Measurements from ENCODE around the gene HOXC11. TPM values are rescaled to one million over a fixed set of nuclear protein-coding genes. Genes with fewer than 3 reads are reported as not detected.
A peak's percentile ranks its signal among the peaks of the same experiment; 100 is the strongest.

HOXC11 gene
- total RNA-seq, 4 donors from 2014 or later: not detected

DNA sequence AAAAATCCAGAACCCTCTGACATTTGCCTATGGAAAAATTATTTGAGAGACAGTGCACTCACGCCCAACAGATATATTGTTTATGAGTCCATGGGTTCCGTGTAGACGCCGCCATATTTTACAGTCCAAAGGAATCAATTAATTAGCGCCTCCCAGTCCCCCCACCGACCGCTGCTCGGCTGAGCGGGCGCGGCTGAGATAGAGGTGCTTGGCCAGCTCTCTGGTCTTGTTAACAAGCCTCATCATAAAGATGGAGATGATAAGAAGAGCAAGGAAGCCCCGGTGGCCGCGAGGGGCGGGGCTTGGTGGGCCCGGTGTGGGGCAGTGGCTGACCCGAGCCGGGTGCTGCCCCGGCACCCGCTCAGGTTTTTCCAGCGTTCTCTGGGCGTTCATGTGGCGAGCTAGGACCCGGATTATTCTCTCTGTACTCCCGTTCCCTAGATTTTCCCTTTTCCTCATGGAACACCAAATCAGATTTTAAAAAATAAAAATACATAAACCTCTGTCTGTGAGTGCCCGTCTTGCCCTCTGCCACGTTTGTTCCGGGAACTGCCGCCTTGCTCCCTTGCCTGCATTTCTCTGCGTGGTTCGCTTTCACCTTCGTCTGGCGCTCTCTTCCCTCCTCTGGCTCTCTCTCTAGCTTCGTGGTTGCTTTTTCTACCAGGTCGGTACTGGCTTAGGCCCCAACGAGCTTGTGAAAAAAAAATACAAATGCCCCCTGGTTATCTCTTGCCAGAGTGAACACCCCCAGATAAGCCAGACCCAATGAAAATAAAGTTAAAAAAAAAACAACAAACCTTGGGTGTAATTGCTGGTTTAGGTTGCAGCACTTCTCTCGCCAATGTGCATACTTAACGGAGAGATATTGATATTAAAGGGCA, 9.3 kb upstream of the HOXC11 start:
- Histone ChIP-seq H3K36me3 (no peaks in the 10 kb centered on the region), H3K9me3 (no peaks in the 10 kb centered on the region), H3K27me3 (peaks cover 39 to 100% (median 86%) of the 10 kb centered on the region in 4 donors), H3K4me3 (no peak overlapping the region), H3K4me1 (peaks cover 0 to 44% (median 15%) of the 10 kb centered on the region in 3 donors), H3K27ac (no peak overlapping the region)
- 22 to 29% methylated on average over 27 to 35 of the region's 38 CpGs for whole genome bisulfite sequencing, 2 donors
- intact Hi-C loops (cut with DNase I): no loop called here
- DNase-seq: no peak
- TF ChIP-seq POLR2A (IDR thresholded peaks at IDR 0.05): no peak
- TF ChIP-seq, protein P1, sequence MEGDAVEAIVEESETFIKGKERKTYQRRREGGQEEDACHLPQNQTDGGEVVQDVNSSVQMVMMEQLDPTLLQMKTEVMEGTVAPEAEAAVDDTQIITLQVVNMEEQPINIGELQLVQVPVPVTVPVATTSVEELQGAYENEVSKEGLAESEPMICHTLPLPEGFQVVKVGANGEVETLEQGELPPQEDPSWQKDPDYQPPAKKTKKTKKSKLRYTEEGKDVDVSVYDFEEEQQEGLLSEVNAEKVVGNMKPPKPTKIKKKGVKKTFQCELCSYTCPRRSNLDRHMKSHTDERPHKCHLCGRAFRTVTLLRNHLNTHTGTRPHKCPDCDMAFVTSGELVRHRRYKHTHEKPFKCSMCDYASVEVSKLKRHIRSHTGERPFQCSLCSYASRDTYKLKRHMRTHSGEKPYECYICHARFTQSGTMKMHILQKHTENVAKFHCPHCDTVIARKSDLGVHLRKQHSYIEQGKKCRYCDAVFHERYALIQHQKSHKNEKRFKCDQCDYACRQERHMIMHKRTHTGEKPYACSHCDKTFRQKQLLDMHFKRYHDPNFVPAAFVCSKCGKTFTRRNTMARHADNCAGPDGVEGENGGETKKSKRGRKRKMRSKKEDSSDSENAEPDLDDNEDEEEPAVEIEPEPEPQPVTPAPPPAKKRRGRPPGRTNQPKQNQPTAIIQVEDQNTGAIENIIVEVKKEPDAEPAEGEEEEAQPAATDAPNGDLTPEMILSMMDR (IDR thresholded peaks at IDR 0.05): no peak

DNA sequence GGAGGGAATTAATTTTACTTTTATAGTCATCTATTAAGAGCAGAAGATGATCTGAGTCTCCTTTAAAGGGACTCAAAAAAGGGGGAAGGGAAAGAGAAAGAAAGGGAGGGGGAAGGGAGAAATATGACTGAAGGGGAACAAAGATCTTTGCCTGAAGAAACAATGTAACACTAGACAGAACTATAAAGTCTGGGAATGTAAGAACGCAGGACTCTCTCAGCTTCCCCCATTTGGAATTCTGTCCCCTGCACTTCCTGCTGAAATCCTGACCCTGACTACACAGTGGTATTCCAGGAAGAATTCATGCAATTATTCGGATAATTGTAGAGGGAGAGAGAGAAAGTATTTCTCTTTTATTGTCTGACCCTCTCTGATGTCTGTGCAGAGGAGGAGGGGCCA, 8.6 kb upstream of the HOXC11 start:
- H3K27ac ChIP-seq: no peak overlapping the region
- H3K4me3 ChIP-seq: no peak overlapping the region
- H3K9me3 ChIP-seq: no peaks in the 10 kb centered on the region
- DNase-seq: no peak
- H3K36me3 ChIP-seq: no peaks in the 10 kb centered on the region
- peaks cover 0 to 44% (median 15%) of the 10 kb centered on the region in 3 donors for H3K4me1 ChIP-seq
- WGBS, 2 donors: 2 to 18% methylated on average over 2 of the region's 2 CpGs
- TF ChIP-seq POLR2A (IDR thresholded peaks at IDR 0.05): no peak
- TF ChIP-seq, protein P1 (IDR thresholded peaks at IDR 0.05): no peak
- H3K27me3 ChIP-seq: peaks cover 39 to 100% (median 87%) of the 10 kb centered on the region in 4 donors
- intact Hi-C loops (cut with DNase I): no loop called here

GRCh38 chr12:53965281-53966084, 7.4 kb upstream of the HOXC11 start:
- TF ChIP-seq, protein P1 (IDR thresholded peaks at IDR 0.05): no peak
- no peak for TF ChIP-seq POLR2A (IDR thresholded peaks at IDR 0.05)
- peak overlapping the region in 1 of 4 donors; percentile 26 for H3K4me3 ChIP-seq
- H3K9me3 ChIP-seq: no peaks in the 10 kb centered on the region
- peaks cover 39 to 100% (median 88%) of the 10 kb centered on the region in 4 donors for H3K27me3 ChIP-seq
- no peak overlapping the region for H3K27ac ChIP-seq
- H3K36me3 ChIP-seq: no peaks in the 10 kb centered on the region
- WGBS, 2 donors: 6 to 7% methylated on average over 18 of the region's 18 CpGs
- intact Hi-C loops (cut with DNase I): no loop called here
- H3K4me1 ChIP-seq: peaks cover 0 to 41% (median 15%) of the 10 kb centered on the region in 3 donors
- no peak for DNase-seq

- intact Hi-C loops (cut with DNase I): no loop called here
- 8 to 19% methylated on average over 12 to 15 of the region's 15 CpGs for WGBS, 2 donors
- no peak for DNase-seq
- H3K27ac ChIP-seq: no peak overlapping the region
- peaks cover 0 to 36% (median 11%) of the 10 kb centered on the region in 3 donors for H3K4me1 ChIP-seq
- peaks cover 35 to 100% (median 87%) of the 10 kb centered on the region in 4 donors for H3K27me3 ChIP-seq
- no peaks in the 10 kb centered on the region for H3K36me3 ChIP-seq
- peak overlapping the region in 1 of 4 donors; percentile 26 for H3K4me3 ChIP-seq
- TF ChIP-seq POLR2A (IDR thresholded peaks at IDR 0.05): no peak
- TF ChIP-seq, protein P1 (IDR thresholded peaks at IDR 0.05): no peak
- no peaks in the 10 kb centered on the region for H3K9me3 ChIP-seq
These were observed 6.9 kb upstream of the HOXC11 start for GRCh38 chr12:53966085-53966384.

All from esophagus squamous epithelium (tissue), 5 donors.